NCI-H146 treated with DMSO at 0.1 percent for 48 hours (cell line): ENCODE data around the gene RINT1.
"Not testable (repeated sequence)": the region's sequence is repeated elsewhere in the genome, so short reads cannot be mapped to it uniquely, and the experiment has no call there.

ENCODE experiments used
- DNase-seq: peaks from one replicate; lab custom pipeline; 2025; ENCODE audit not compliant: unreplicated experiment; lab: John Stamatoyannopoulos, UW

The RINT1 gene

GRCh38 chr7:105596866-105597265 lies 64.9 kb downstream of the RINT1 start:
- DNase-seq, result no peak

DNA sequence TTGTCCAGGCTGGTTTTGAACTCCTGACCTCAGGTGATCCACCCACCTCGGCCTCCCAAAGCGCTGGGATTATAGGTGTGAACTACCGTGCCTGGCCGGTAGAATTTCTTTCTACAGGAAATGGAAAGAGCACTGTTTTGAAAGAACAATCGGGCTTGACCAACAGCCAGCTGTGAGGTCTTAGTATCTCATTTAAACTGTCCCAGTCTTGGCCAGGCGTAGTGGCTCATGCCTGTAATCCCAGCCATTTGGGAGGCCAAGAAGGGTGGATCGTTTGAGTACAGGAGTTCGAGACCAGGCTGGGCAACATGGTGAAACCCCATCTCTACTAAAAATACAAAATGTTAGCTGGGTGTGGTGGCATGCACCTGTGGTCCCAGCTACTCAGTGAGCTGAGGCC lies 67.1 kb downstream of the RINT1 start:
- not testable (repeated sequence) for DNase-seq

DNA sequence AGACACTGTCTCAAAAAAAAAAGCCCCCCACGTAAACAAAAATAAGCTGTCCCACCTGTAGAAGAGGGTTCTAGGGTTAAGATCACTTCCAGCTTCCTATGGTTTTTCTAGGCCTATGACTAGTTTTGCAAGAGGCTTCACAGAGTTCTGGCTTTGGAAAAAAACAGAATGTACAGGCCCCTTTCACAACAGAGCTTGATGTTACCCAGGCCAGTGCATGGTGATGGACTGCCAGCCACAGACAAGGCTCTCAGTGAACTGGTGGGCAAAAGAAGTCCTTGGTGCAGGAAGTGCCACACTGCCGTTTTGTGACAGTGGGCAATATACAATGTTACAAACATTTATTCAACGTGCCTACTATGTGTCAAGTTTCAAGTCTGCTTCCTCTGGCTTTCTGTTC lies 67.5 kb downstream of the RINT1 start:
- no peak for DNase-seq

DNA sequence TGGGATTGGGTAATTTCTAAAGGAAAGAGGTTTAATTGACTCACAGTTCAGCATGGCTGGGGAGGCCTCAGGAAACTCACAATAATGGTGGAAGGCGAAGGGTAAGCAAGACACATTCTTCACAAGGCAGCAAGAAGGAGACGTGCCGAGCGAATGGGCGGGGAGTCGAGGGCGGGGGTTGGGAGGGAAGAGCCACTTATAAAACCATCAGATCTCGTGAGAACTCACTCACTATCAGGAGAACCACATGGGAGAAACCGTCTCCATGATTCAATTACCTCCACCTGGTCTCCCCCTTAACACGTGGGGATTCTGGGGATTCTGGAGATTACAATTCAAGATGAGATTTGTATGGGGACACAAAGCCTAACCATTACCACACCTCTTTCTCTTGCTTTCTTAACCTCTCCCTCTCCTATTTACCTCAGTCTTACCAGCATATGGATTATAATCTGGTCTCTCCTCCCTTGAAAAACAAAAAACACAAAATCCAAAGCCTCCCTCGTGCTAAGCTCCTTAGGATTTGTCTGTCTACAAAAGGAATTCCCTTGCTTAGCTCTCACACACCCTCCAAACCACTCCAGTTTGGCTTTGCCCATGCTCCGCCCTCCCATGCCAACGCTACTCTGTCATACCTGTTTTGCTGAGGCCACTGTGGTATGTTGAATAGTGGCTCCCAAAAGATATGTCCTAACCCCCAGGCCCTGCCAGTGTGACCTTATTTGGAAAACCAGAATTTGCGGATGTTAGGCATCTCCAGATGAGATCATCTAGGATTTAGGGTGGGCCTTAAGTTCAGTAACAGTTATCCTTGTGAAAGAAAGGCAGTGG lies 68.9 kb downstream of the RINT1 start:
- no peak for DNase-seq

GRCh38 chr7:105602325-105603305 lies 70.6 kb downstream of the RINT1 start:
- DNase-seq, result no peak

GRCh38 chr7:105610165-105610930 lies 78.3 kb downstream of the RINT1 start:
- DNase-seq, result no peak

GRCh38 chr7:105611856-105612775 lies 80.1 kb downstream of the RINT1 start:
- DNase-seq, result no peak

DNA sequence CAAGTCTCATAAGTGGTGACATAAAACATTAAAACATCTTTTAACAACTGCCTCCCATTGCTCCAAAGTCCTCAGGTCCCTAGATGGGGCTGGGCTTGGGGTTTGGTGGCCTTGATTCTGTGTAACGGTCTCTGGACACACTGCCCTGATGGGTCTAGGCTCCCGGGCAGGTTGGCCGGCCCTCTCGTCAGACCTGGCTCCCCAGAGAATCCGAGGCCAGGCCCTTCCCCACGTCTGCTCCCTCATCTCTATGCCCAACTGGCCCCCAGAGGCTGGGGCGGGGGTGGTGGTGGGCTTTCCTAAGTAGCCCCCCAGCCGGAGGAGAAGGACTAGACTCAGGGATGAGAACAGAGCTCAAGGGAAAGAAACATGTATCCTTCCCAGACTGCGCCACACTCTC lies 80.8 kb downstream of the RINT1 start:
- no peak for DNase-seq

DNA sequence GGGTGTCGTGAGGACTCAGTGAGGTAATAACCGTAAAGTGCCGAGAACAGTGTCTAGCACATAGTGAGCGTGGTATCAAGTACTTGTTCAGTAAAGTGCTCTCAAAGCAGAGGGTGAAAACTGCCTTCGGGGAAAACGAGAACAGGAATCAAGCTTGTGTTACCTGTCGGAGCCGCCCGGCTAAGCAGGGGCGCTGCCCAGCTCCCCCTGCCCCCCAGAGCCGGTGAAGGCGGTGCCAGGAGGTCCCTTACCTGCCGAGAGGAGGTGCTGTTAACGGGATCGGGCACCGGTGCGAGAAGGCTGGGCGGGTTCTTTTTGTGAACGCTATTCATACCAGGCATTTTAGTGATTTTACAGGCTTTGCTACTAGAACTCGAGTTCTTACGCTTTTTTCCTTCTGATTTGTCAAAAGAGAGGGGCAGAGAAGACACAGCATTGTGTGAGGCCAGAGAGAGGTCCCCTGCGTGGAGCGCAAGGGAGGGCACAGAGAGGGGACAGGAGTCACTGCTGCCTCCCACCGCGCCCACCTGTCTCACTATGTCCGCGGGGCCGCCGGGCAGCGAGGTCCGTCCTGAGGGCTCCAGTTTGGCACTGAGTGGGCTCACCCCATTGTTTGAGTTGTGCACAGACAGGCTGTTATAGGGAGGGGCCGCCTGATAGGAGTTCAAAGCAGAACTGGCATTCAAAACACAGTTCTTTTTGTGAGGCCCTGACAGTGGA lies 81.8 kb downstream of the RINT1 start:
- DNase-seq, result no peak

GRCh38 chr7:105614341-105614840 lies 82.4 kb downstream of the RINT1 start:
- no peak for DNase-seq
